GM18867 (cell line): ENCODE data around the gene TAS1R3.
"Not testable (repeated sequence)": the region's sequence is repeated elsewhere in the genome, so short reads cannot be mapped to it uniquely, and the experiment has no call there.

Source experiments
- ATAC-seq: cut with Tn5 transposase; IDR thresholded peaks from one replicate; pipeline ENCODE4 v1.9.1; 2021; ENCODE audit warnings: mild to moderate bottlenecking, moderate library complexity; ENCODE audit not compliant: unreplicated experiment

The TAS1R3 gene

GRCh38 chr1:1364266-1364665 lies 33.2 kb downstream of the TAS1R3 start:
- ATAC-seq: no peak

DNA sequence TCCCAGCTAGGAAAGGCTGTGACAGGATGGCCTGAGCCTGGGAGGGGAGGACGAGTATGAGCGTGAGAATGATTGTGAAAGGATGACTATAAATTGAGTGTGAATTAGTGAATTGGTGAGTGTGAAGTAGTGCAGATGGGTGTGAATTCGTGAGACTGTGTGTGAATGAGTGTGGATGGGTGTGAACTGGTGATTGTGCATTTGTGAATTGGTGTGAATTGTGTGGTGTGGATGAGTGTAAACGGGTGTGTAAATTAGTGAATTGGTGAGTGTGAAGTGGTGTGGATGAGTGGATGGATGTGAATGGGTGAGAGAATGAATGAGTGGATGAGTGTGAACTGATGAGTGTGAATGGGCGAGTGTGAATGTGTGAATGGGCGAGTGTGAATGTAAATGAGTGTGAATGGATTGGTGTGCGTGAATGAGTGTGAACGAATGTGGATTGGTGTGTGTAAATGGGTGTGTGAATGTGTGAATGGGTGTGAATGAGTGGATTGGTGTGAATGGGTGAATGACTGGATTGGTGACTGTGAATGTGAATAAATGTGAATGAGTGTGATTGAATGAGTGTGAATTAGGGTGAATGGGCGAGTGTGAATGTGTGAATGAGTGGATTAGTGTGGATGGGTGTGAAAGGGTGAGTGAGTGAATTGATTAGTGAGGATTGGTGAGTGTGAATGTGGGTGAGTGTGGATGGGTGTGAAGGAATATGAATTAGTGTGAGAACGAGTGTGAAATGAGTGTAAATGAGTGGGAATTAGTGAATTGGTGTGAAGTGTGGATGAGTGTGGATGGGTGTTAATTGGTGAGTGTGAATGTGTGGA lies 35.0 kb downstream of the TAS1R3 start:
- ATAC-seq: no peak

DNA sequence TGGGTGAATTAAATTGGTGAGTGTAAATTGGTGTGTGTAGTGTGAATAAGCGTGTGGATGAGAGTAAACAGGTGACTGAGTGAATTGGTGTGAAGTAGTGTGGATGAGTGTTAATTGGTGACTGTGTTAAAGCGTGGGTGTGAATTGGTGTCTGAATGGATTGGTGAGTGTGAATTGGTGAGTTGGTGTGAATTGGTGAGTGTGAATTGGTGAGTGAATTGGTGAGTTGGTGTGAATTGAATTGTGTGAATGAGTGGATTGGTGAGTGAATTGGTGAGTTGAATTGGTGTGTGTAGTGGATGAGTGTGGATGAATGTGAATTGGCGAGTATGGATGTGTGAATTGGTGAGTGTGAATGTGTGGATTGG lies 35.6 kb downstream of the TAS1R3 start:
- no peak for ATAC-seq

- no peak for ATAC-seq
Measured at GRCh38 chr1:1367315-1367714, 36.2 kb downstream of the TAS1R3 start.

- not testable (repeated sequence) for ATAC-seq
Measured at GRCh38 chr1:1370094-1370493, 39.0 kb downstream of the TAS1R3 start.

- no peak for ATAC-seq
Measured at GRCh38 chr1:1370771-1371300, 39.8 kb downstream of the TAS1R3 start.

- ATAC-seq: no peak
Measured at GRCh38 chr1:1371364-1371745, 40.3 kb downstream of the TAS1R3 start.

DNA sequence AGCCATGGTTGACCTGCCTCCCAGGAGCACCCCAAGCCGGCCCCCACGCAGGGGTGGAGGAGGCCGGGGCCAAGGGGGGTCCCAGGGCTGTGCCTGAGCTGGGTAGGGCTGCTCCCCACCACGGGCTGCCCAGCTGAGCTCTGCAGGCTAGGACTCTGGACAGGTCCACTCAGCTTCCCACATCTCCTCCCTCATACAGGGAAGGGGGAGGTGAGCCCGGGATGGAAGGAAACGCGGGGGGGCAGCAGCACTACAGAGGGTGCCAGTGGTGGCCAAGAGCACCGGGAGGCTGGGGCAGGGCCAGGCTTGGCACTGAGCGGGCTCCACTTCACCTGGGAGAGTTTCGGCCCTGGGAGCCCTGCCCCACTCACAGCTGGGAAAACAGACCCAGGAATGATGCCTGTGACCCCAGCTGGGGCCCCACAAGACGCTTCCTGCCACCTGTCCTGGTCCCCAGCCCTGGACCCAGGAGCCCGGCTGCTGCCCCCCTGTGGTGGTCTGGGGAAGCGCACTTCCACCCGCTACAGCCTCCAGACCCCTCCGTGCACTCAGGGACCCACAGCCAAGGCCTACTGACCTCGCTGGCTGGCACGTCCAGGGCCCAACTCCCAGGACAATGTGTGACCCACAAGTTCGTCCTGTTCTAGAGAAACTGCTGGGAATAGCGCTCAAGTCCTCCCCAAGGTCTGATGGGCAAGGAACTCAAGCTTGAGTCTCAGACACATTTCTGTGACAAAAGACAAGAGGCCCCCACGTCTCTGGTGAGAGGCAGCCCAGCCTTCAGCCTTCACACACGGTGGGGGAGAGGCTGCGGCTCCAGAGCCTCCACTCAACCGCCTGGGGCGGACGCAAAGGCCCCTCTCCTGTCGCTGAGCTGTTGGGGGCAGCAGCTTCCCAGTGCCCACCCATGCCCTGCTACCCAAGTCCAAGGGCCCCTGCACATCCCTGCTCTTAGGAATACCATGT lies 40.9 kb downstream of the TAS1R3 start:
- no peak for ATAC-seq

DNA sequence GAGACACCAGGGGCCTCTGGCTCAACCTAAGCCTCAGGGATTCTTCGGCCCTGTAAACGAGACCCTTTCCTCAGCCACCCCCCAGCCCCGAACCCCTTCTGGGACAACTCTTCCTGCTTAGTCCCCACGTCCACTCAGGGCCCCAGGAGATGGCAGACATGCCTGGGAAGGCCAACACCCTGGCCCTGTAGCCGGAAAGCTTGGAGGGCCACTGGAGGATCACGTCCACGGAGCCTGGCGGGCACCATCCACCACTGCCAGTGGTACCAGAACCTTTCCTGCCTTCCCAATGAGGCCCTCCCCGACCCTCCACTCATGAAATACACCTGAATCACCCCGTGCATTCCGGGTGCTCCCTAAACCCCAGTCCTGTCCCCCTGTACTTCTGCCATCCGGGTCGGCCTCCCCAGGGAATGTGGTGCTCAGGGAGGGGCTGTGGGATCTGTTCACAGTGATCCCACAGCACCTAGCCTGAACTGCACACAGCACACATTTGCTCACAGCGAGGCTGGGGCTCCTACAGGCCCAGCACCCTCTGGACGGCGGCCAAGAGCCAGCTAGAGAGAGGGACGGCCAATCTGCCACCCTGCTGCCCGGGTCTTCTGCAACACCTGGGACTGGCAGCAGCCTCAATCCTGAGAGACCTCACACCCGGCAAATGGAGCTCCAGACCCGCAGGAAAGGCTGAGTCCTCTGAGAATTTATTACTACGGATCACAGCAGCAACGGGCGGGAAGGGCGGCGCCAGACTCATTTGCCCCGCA lies 42.2 kb downstream of the TAS1R3 start:
- no peak for ATAC-seq

GRCh38 chr1:1373815-1374588 lies 42.9 kb downstream of the TAS1R3 start:
- ATAC-seq: no peak

GRCh38 chr1:1374589-1374928 lies 43.5 kb downstream of the TAS1R3 start:
- ATAC-seq: no peak

DNA sequence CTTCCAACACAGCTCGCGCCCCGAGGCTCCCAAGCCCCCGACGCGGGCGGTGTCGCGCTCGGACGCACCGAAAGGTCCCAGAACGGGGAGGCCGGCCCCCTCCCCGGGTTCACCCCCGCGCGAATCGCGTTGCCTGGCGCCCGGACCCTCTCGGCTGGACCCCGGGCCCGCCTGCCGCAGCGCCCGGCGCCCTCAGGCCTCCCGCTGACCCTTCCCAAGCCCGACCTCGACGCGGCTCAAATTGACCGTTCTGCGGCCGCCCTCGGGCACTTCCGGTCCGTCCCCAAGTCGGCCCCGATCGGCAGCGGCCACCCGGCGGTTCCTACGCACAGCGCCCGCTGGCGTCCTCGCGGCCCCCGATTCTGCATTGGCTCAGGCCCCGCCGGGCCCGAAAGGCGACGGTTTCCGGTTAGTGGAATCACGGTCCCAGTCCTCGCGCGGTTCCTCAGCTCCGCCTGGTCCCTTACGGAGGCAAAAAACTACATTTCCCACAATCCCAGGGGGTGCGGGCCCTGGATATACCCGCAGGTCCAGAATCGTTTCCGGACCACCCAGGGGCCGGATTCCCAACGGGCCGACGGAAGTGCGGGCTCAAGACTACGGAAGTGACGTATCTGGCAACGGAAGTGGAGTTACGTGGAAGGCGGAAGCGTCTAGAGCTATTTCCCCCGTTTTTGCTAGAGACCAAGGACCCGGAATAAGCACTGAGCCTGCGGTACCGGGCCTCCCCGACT lies 44.0 kb downstream of the TAS1R3 start, which contains the start of gene AURKAIP1:
TSS of gene AURKAIP1 (minus strand) at position 279 of the 734 bp plus-strand sequence. CDS start 451 bp downstream, outside the sequence.
- peak; percentile 82 for ATAC-seq

DNA sequence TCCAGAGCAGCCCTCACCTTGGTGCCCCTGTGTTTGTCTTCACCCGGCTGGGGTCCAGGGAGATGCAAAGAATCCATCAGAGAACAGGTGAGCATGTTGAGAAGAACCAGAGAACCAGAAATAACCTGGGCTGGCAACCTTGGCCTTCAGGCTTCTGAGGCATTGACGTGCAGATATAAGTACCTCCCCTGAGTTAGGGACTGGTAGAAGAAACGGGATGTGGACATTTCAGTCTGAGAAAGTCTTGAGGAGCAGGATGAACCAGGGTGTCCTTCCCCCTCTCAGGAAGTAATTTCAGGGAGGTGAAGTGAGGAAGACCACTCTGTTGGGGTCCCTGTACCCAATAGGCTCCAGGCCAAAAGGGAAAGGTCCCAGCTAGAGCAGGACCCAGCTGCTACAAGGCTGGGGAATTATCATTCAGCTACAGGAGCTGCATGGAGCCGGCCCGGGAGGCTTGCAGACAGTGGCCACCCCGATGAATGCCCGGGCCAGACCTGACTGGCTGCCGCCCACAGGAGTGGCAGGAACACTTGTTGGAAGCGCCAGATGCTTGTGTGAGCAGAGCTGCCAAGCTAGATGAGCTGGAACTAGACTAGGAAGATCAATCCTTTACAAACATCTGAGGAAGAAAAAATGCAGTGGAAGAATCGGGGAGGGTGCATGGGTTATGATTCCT lies 45.6 kb downstream of the TAS1R3 start:
- ATAC-seq: no peak

DNA sequence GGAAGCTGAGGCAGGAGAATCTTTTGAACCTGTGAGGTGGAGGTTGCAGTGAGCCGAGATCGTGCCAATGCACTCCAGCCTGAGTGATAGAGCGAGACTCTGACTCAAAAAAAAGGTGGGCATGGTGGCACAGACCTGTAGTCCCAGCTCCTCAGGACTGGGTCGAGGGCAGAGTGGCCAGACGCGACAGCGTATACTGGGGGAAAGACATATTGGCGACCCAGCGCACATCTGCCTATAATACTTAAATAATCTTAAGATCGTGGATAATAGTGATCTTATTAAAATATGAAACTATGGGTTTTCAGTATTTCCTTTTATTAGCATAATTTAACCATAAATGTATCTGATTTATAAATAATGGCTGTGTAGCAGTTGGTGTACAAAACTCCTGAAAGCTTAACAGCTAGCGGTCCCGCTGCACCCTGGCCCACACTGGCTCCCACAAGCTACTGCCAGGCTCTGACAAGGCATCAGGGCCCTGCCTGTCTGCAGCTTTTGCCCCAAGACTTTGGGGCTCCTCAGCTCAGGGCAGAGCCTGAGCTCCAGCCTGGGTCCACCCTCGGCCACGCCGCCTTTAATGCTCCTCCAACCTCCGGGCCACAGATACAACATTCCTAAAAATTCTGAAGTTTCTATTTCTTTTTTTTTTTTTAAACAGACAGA lies 46.6 kb downstream of the TAS1R3 start:
- ATAC-seq: no peak

DNA sequence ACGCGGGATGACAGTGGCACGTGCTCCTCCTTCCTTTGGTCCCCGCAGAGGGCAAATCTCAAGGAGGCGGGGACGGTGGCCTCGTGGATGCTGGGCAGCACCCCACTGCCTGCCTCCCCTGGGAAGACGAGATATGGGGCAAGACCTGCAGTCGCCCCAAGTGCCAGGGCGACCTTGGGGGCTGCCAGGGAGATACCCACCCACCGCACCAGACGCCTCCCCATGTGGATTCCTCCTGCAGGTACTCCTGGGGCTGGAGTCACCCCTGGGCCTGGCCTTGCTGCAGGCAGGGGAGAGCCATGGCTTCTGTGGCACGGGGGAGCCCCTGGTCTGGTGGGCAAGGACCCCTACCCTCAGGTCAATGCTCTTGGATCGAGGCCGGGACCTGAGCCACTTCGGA lies 49.8 kb downstream of the TAS1R3 start:
- no peak for ATAC-seq

DNA sequence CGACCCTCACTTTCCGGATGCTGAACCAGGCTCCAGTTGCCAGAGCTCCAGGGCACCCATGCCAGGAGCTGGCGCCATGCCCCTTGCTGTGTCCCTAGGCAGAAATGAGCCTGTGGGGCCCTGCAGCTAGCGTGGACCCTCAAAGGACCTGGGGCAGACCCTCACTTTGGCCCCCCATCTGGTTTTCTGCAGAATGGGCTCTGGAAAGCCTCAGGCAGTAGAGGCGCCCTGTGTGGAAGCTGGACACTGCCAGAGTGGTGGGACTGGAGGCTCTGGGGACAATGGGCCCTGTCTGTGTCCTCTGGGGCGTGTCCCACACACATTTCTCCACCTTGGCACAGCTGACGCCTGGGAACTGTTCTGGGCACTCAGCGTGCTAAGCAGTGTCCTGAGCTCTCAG lies 50.2 kb downstream of the TAS1R3 start:
- no peak for ATAC-seq
